Natural killer cell (primary cell): Measurements from ENCODE around the gene SLAMF8. TPM values are rescaled to one million over a fixed set of nuclear protein-coding genes. Genes with fewer than 3 reads are reported as not detected.
A peak's percentile ranks its signal among the peaks of the same experiment; 100 is the strongest.

Source experiments
- ATAC-seq, 3 donors: fragments of 150-1000 bp in 2 of 3; fragments of 200-7000 bp in 1 of 3; cut with Tn5 transposase; 1 replicate in 1 of 3; 2 replicates in 2 of 3; pipeline ENCODE4 v1.10.0; 2021; ENCODE audit warnings: mild to moderate bottlenecking in 2 of 3, moderate library complexity in 2 of 3
- DNase-seq, 2 donors: peaks; one replicate each; pipeline versions ENCODE4 v3.0.0 to v3.0.0-alpha.2; 2013 to 2021; ENCODE audit warnings: mixed read lengths in 1 of 2
- H3K27ac ChIP-seq: one replicate; pipeline ENCODE4 v1.5.1; 2013; ENCODE audit warnings: mild to moderate bottlenecking, low read length
- H3K27me3 ChIP-seq: one replicate; pipeline ENCODE4 v1.6.1; 2013; ENCODE audit warnings: low read length; ENCODE audit not compliant: control insufficient read depth, insufficient read depth
- H3K36me3 ChIP-seq: one replicate; pipeline ENCODE4 v1.6.1; 2013; ENCODE audit warnings: low read length; ENCODE audit not compliant: control insufficient read depth, insufficient read depth
- H3K4me1 ChIP-seq: one replicate; pipeline ENCODE4 v1.6.1; 2013; ENCODE audit warnings: low read length; ENCODE audit not compliant: control insufficient read depth, insufficient read depth
- H3K4me3 ChIP-seq: one replicate; pipeline ENCODE4 v1.5.1; 2013; ENCODE audit warnings: low read length
- H3K9me3 ChIP-seq: one replicate; pipeline ENCODE4 v1.6.1; 2013; ENCODE audit warnings: low read length; ENCODE audit not compliant: control insufficient read depth, insufficient read depth
- H3K27ac Mint-ChIP-seq, 2 donors: one replicate each; pipeline ENCODE4 v1.8.0; 2022; ENCODE audit warnings: mild to moderate bottlenecking in 2 of 2, mixed read lengths in 2 of 2, moderate library complexity in 1 of 2
- H3K27me3 Mint-ChIP-seq, 2 donors: one replicate each; pipeline ENCODE4 v1.8.0; 2022; ENCODE audit warnings: low read depth in 2 of 2, mixed read lengths in 2 of 2
- H3K36me3 Mint-ChIP-seq: one replicate; pipeline ENCODE4 v1.8.0; 2022; ENCODE audit warnings: mixed read lengths
- H3K4me1 Mint-ChIP-seq, 2 donors: one replicate each; pipeline ENCODE4 v1.8.0; 2022; ENCODE audit warnings: mixed read lengths in 2 of 2
- H3K4me3 Mint-ChIP-seq: one replicate; pipeline ENCODE4 v1.8.0; 2022; ENCODE audit warnings: mild to moderate bottlenecking, moderate library complexity, mixed read lengths
- H3K9me3 Mint-ChIP-seq, 2 donors: one replicate each; pipeline ENCODE4 v1.8.0; 2022; ENCODE audit warnings: mixed read lengths in 2 of 2
- CTCF ChIP-seq: fragments of 200-600 bp; IDR thresholded peaks from one replicate; pipeline ENCODE4 v1.8.0; 2022; ENCODE audit warnings: antibody characterized with exemption
- WGBS: methylation state at CpG from one replicate; pipeline ENCODE4 v1.1.7; 2013; ENCODE audit warnings: missing lambda C conversion rate; ENCODE audit not compliant: insufficient coverage; 5-methylcytosine and 5-hydroxymethylcytosine counted together
- intact Hi-C: fragments of 100-400 bp; cut with micrococcal nuclease; formaldehyde crosslinking; loops from one replicate; pipeline ENCODE4 v1.14.2; 2022
- total RNA-seq, 4 donors: library from RNA; stranded (reverse); fragments of 120-200 nt in 1 of 4; gene quantifications; one replicate each; pipeline versions ENCODE4 v1.2.3 to v1.2.4, GENCODE V29; 2013 to 2022

The SLAMF8 gene
- total RNA-seq, 3 donors from 2014 or later (not counting 1 experiment from before 2014, with no cell fraction given) = 0.64 to 4.4 (median 2.8) TPM

DNA sequence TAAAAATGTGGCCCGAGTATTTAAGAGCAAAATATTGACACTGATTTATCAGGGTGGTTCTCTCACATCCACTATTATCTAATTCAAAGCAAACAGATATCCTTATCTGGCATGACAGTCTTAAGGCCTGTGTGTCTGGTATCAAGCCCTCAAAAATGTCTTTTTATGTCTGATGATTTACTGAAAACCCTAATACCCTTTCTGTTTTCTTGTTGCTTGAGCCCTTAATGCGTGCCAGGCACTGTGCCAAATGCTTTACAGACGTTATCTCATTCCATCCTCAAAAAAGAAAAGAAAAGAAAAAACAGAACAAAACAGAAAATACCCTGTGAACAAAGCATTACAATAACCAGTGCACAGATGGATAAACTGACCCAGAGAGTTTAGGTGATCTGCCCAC is 40.2 kb upstream of the SLAMF8 start:
- H3K4me1 Mint-ChIP-seq = peaks cover 13 to 25% of the 10 kb centered on the region in 2 donors
- no peak overlapping the region for H3K27ac Mint-ChIP-seq
- peaks cover 7% of the 10 kb centered on the region for H3K4me1 ChIP-seq
- no peaks in the 10 kb centered on the region for H3K27me3 ChIP-seq
- no peak overlapping the region for H3K27ac ChIP-seq
- TF ChIP-seq CTCF = no peak
- H3K9me3 ChIP-seq = no peaks in the 10 kb centered on the region
- no peaks in the 10 kb centered on the region for H3K36me3 ChIP-seq
- DNase-seq = no peak
- no peak overlapping the region for H3K4me3 Mint-ChIP-seq
- ATAC-seq = no peak
- intact Hi-C loops = no loop called here
- peaks cover 0 to 2% of the 10 kb centered on the region in 2 donors for H3K27me3 Mint-ChIP-seq
- H3K36me3 Mint-ChIP-seq = no peaks in the 10 kb centered on the region
- H3K4me3 ChIP-seq = no peak overlapping the region
- 49% methylated on average over 3 of the region's 3 CpGs for WGBS
- no peaks in the 10 kb centered on the region for H3K9me3 Mint-ChIP-seq

- intact Hi-C loops = no loop called here
- Histone ChIP-seq H3K9me3 (no peaks in the 10 kb centered on the region), H3K27ac (no peak overlapping the region), H3K4me3 (no peak overlapping the region), H3K27me3 (no peaks in the 10 kb centered on the region), H3K4me1 (peaks cover 2% of the 10 kb centered on the region), H3K36me3 (no peaks in the 10 kb centered on the region)
- no peak overlapping the region for H3K4me3 Mint-ChIP-seq
- WGBS = 89% methylated on average over 3 of the region's 3 CpGs
- no peaks in the 10 kb centered on the region for H3K9me3 Mint-ChIP-seq
- H3K36me3 Mint-ChIP-seq = no peaks in the 10 kb centered on the region
- DNase-seq (no peak), ATAC-seq (no peak)
- peaks cover 8 to 20% of the 10 kb centered on the region in 2 donors for H3K4me1 Mint-ChIP-seq
- H3K27ac Mint-ChIP-seq = no peak overlapping the region
- no peak for TF ChIP-seq CTCF
- peaks cover 0 to 2% of the 10 kb centered on the region in 2 donors for H3K27me3 Mint-ChIP-seq
Measured at GRCh38 chr1:159786966-159787365, 39.7 kb upstream of the SLAMF8 start.

DNA sequence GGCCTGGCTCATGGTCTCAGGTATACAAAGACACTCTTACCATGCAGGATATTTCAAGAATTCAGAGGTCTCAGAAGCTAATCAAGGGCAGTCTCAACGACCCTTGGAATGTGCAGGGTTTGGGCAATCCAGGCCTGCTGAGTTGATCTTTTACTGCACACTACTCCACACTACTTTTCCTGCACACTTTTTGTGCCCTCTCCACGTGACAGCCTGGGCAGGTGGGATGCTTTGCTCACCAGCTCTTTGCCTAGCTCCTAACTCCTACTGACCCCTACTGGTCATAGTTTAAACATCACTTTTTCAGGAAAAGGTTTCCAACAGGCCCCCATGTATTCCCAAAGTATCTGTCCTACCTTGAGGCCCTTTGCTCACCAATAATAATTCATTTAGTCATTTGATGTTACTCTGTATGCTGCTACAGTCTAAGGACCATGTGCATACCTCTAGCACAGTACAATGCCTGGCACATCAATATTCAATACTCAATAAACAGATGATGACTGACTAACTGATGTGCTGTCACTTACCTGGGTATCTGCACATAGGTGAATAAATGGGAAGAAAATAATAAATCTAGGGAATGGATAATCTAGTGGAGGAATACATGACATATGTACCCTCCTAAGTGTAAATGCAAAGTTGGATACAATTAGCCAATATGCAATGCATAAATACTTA is 36.3 kb upstream of the SLAMF8 start:
- Histone ChIP-seq H3K4me1 (no peaks in the 10 kb centered on the region), H3K27me3 (no peaks in the 10 kb centered on the region), H3K9me3 (no peaks in the 10 kb centered on the region), H3K4me3 (no peak overlapping the region), H3K27ac (no peak overlapping the region), H3K36me3 (no peaks in the 10 kb centered on the region)
- DNase-seq (peak in 1 of 2 donors; percentile 57), ATAC-seq (peak in 1 of 3 donors; percentile 45)
- no peak overlapping the region for H3K27ac Mint-ChIP-seq
- H3K9me3 Mint-ChIP-seq = no peaks in the 10 kb centered on the region
- H3K36me3 Mint-ChIP-seq = no peaks in the 10 kb centered on the region
- peaks cover 0 to 4% of the 10 kb centered on the region in 2 donors for H3K4me1 Mint-ChIP-seq
- peaks cover 0 to 9% of the 10 kb centered on the region in 2 donors for H3K27me3 Mint-ChIP-seq
- 47% methylated on average over 2 of the region's 2 CpGs for WGBS
- H3K4me3 Mint-ChIP-seq = no peak overlapping the region
- peak; percentile 60 for TF ChIP-seq CTCF
- intact Hi-C loops = no loop called here

- intact Hi-C loops = no loop called here
- H3K36me3 Mint-ChIP-seq = no peaks in the 10 kb centered on the region
Measured at GRCh38 chr1:159791031-159791430, 35.6 kb upstream of the SLAMF8 start.

More at GRCh38 chr1:159791031-159791430, 35.6 kb upstream of the SLAMF8 start:
- no peak overlapping the region for H3K4me3 ChIP-seq
- no peak for DNase-seq
- Mint-ChIP-seq H3K9me3 (no peaks in the 10 kb centered on the region), H3K4me1 (no peaks in the 10 kb centered on the region), H3K27ac (no peak overlapping the region), H3K4me3 (no peak overlapping the region), H3K27me3 (peaks cover 0 to 9% of the 10 kb centered on the region in 2 donors)
- no peak overlapping the region for H3K27ac ChIP-seq
- no peaks in the 10 kb centered on the region for H3K27me3 ChIP-seq
- no peak for TF ChIP-seq CTCF
- H3K4me1 ChIP-seq = no peaks in the 10 kb centered on the region
- no peaks in the 10 kb centered on the region for H3K36me3 ChIP-seq
- WGBS = 58% methylated on average over 3 of the region's 3 CpGs
- no peaks in the 10 kb centered on the region for H3K9me3 ChIP-seq
- ATAC-seq = no peak
